Trophoblast cell (in vitro differentiated cells and primary cell): ENCODE results near the gene CCL22.
A peak's percentile ranks its signal among the peaks of the same experiment; 100 is the strongest.

Experiments used
- DNase-seq, 2 donors: peaks; one replicate each; pipeline ENCODE4 v3.0.0-alpha.2; 2016
- H2AFZ ChIP-seq: 2 replicates; pipeline ENCODE4 v1.6.1; 2013; ENCODE audit warnings: low read length, moderate library complexity, mild to moderate bottlenecking; ENCODE audit not compliant: insufficient read depth, poor library complexity
- H2AK5ac ChIP-seq: 2 replicates; pipeline ENCODE4 v1.6.1; 2013; ENCODE audit warnings: mild to moderate bottlenecking, low read length
- H2BK120ac ChIP-seq: 2 replicates; pipeline ENCODE4 v1.6.1; 2013; ENCODE audit warnings: low read length, mild to moderate bottlenecking, moderate library complexity; ENCODE audit not compliant: insufficient read depth, poor library complexity
- H2BK12ac ChIP-seq: 2 replicates; pipeline ENCODE4 v1.6.1; 2013; ENCODE audit warnings: mild to moderate bottlenecking, low read length, moderate library complexity
- H2BK5ac ChIP-seq: 2 replicates; pipeline ENCODE4 v1.6.1; 2013; ENCODE audit warnings: low read length, low read depth, moderate library complexity, mild to moderate bottlenecking; ENCODE audit not compliant: poor library complexity
- H3K14ac ChIP-seq: 2 replicates; pipeline ENCODE4 v1.6.1; 2013; ENCODE audit warnings: mild to moderate bottlenecking, low read length
- H3K18ac ChIP-seq: 2 replicates; pipeline ENCODE4 v1.6.1; 2013; ENCODE audit warnings: mild to moderate bottlenecking, low read length
- H3K23ac ChIP-seq: 2 replicates; pipeline ENCODE4 v1.6.1; 2013; ENCODE audit warnings: low read length
- H3K27ac ChIP-seq: 2 replicates; pipeline ENCODE4 v1.5.1; 2013; ENCODE audit warnings: low read depth, mild to moderate bottlenecking, inconsistent platforms, low read length, moderate library complexity
- H3K27me3 ChIP-seq: 2 replicates; pipeline ENCODE4 v1.6.1; 2013; ENCODE audit warnings: inconsistent platforms, mild to moderate bottlenecking, low read length, moderate library complexity; ENCODE audit not compliant: insufficient read depth
- H3K36me3 ChIP-seq, 2 experiments: 1 replicate in 1 of 2; 2 replicates in 1 of 2; pipeline ENCODE4 v1.6.1; 2013; ENCODE audit warnings: low read length in 2 of 2, mild to moderate bottlenecking in 2 of 2, moderate library complexity in 1 of 2; ENCODE audit not compliant: insufficient read depth in 2 of 2, control insufficient read depth in 1 of 2
- H3K4ac ChIP-seq: 2 replicates; pipeline ENCODE4 v1.6.1; 2013; ENCODE audit warnings: low read depth, mild to moderate bottlenecking, low read length, moderate library complexity
- H3K4me1 ChIP-seq, 2 experiments: 1 replicate in 1 of 2; 2 replicates in 1 of 2; pipeline ENCODE4 v1.6.1; 2013; ENCODE audit warnings: low read length in 2 of 2, mild to moderate bottlenecking in 2 of 2, moderate library complexity in 1 of 2; ENCODE audit not compliant: insufficient read depth in 2 of 2, control insufficient read depth in 1 of 2
- H3K4me2 ChIP-seq: 2 replicates; pipeline ENCODE4 v1.6.1; 2013; ENCODE audit warnings: inconsistent platforms, mild to moderate bottlenecking, low read length, moderate library complexity
- H3K4me3 ChIP-seq: 2 replicates; pipeline ENCODE4 v1.5.1; 2013; ENCODE audit warnings: mild to moderate bottlenecking, low read depth, low read length, inconsistent platforms
- H3K79me1 ChIP-seq: one replicate; pipeline ENCODE4 v1.6.1; 2013; ENCODE audit warnings: low read length
- H3K79me2 ChIP-seq: 2 replicates; pipeline ENCODE4 v1.6.1; 2013; ENCODE audit warnings: low read length, mild to moderate bottlenecking; ENCODE audit not compliant: control insufficient read depth, insufficient read depth, poor library complexity
- H3K9ac ChIP-seq: 2 replicates; pipeline ENCODE4 v1.6.1; 2013; ENCODE audit warnings: mild to moderate bottlenecking, low read length
- H3K9me3 ChIP-seq: 2 replicates; pipeline ENCODE4 v1.6.1; 2013; ENCODE audit warnings: low read depth, mild to moderate bottlenecking, control low read depth, inconsistent platforms, low read length; ENCODE audit not compliant: insufficient read depth
- H4K12ac ChIP-seq: 2 replicates; pipeline ENCODE4 v1.6.1; 2013; ENCODE audit warnings: low read depth, mild to moderate bottlenecking, low read length, moderate library complexity
- H4K8ac ChIP-seq: 2 replicates; pipeline ENCODE4 v1.6.1; 2013; ENCODE audit warnings: low read depth, mild to moderate bottlenecking, low read length, moderate library complexity
- H4K91ac ChIP-seq: one replicate; pipeline ENCODE4 v1.6.1; 2013; ENCODE audit warnings: low read depth, mild to moderate bottlenecking, low read length, moderate library complexity
- WGBS: extraction: QIAGEN DNeasy Blood & Tissue Kit; methylation state at CpG from one replicate; pipeline ENCODE4 v1.1.7; 2013; ENCODE audit warnings: missing lambda C conversion rate; ENCODE audit not compliant: insufficient read length, insufficient coverage; ENCODE audit errors: extremely low coverage; 5-methylcytosine and 5-hydroxymethylcytosine counted together

Gene CCL22

DNA sequence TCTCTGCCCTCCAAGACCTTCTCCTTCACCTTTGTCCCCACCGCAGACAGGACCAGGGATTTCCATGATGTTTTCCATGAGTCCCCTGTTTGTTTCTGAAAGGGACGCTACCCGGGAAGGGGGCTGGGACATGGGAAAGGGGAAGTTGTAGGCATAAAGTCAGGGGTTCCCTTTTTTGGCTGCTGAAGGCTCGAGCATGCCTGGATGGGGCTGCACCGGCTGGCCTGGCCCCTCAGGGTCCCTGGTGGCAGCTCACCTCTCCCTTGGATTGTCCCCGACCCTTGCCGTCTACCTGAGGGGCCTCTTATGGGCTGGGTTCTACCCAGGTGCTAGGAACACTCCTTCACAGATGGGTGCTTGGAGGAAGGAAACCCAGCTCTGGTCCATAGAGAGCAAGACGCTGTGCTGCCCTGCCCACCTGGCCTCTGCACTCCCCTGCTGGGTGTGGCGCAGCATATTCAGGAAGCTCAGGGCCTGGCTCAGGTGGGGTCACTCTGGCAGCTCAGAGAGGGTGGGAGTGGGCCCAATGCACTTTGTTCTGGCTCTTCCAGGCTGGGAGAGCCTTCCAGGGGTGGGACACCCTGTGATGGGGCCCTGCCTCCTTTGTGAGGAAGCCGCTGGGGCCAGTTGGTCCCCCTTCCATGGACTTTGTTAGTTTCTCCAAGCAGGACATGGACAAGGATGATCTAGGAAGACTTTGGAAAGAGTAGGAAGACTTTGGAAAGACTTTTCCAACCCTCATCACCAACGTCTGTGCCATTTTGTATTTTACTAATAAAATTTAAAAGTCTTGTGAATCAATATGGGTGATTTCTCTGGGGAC is 25.9 kb downstream of the CCL22 start:
- Histone ChIP-seq H4K12ac (peak overlapping the region; percentile 16), H3K23ac (no peak overlapping the region), H3K27me3 (no peaks in the 10 kb centered on the region), H3K79me2 (no peaks in the 10 kb centered on the region), H3K4ac (peak overlapping the region; percentile 67), H3K27ac (peak overlapping the region; percentile 61), H3K4me1 (peaks cover 22 to 24% of the 10 kb centered on the region in 2 experiments), H4K91ac (peak overlapping the region; percentile 58), H3K4me2 (peak overlapping the region; percentile 19), H4K8ac (no peak overlapping the region), H3K36me3 (no peaks in the 10 kb centered on the region), H3K9me3 (no peaks in the 10 kb centered on the region), H2BK12ac (peak overlapping the region; percentile 81), H2BK5ac (peak overlapping the region; percentile 22), H2AK5ac (peak overlapping the region; percentile 95), H3K9ac (no peak overlapping the region), H2AFZ (peak overlapping the region; percentile 44), H3K79me1 (peaks cover 21% of the 10 kb centered on the region), H3K14ac (peak overlapping the region; percentile 43), H3K18ac (peak overlapping the region; percentile 77), H2BK120ac (peak overlapping the region; percentile 74), H3K4me3 (no peak overlapping the region)
- WGBS, result no CpG with 5 or more reads among the region's 11 CpGs
- no peak for DNase-seq

DNA sequence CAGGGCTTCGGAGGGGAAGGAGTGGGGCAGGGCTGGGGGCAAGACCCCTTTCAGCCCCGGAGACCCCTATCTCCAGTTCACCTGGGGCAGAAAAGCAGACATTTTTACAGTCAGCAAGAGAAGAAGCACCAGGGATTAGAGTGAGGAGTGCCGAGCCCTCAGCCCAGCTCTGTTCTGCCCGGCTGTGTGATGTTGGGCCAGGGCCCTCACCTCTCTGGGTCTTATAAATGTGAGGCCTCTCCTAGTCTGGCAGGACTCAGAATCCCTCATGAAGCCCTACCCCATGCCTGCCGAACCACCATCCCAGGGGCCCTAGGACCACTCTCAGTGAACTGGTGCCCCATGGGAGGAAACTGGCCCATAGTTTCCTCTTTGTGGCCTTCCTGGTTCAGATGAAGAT is 26.5 kb downstream of the CCL22 start:
- no peak overlapping the region for H3K14ac ChIP-seq
- no peak overlapping the region for H3K18ac ChIP-seq
- H3K36me3 ChIP-seq, result no peaks in the 10 kb centered on the region
- DNase-seq, result no peak
- H3K4me1 ChIP-seq, result peaks cover 18% of the 10 kb centered on the region in 2 experiments
- no peak overlapping the region for H3K9ac ChIP-seq
- no CpG with 5 or more reads among the region's 5 CpGs for WGBS
- peak overlapping the region; percentile 42 for H2AK5ac ChIP-seq
- H2BK12ac ChIP-seq, result peak overlapping the region; percentile 63
- H4K8ac ChIP-seq, result no peak overlapping the region
- H2BK5ac ChIP-seq, result no peak overlapping the region
- no peak overlapping the region for H2BK120ac ChIP-seq
- no peak overlapping the region for H3K4me2 ChIP-seq
- H3K4ac ChIP-seq, result no peak overlapping the region
- H3K23ac ChIP-seq, result no peak overlapping the region
- H3K9me3 ChIP-seq, result no peaks in the 10 kb centered on the region
- H4K91ac ChIP-seq, result peak overlapping the region; percentile 26
- no peak overlapping the region for H3K27ac ChIP-seq
- H3K27me3 ChIP-seq, result no peaks in the 10 kb centered on the region
- H4K12ac ChIP-seq, result no peak overlapping the region
- H3K79me2 ChIP-seq, result no peaks in the 10 kb centered on the region
- H2AFZ ChIP-seq, result no peak overlapping the region
- peaks cover 18% of the 10 kb centered on the region for H3K79me1 ChIP-seq
- no peak overlapping the region for H3K4me3 ChIP-seq

DNA sequence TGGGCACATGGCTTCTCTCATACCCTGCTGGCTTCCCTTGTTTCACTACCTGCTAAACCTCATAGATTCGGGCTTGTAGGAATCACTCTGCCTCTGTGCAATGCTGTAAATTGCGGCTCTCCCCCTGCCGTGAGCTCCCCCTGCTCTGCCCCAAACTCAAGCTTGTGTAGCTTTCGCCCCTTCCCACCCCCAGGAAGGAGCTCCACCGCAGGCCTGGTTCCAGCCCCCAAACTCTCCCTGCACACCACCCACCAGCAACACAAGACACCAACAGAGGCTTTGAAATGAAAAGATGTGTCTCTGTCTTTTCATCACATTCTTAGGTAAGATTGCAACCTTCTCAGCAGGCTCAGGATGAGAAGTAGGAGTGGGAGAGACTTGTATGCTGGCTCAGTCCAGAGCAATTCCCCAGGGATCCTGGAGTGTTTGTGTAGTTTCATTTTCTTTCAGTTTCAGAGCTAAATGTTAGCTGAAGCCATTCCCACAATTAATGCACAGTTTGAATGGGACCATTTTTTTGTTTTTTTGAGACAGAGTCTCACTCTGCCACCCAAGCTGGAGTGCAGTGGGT is 27.9 kb downstream of the CCL22 start:
- H2AFZ ChIP-seq, result no peak overlapping the region
- no peak overlapping the region for H3K9ac ChIP-seq
- no peak overlapping the region for H3K14ac ChIP-seq
- no peaks in the 10 kb centered on the region for H3K36me3 ChIP-seq
- H3K27me3 ChIP-seq, result no peaks in the 10 kb centered on the region
- H4K8ac ChIP-seq, result no peak overlapping the region
- WGBS, result no CpG with 5 or more reads among the region's 5 CpGs
- DNase-seq, result no peak
- H3K27ac ChIP-seq, result no peak overlapping the region
- no peak overlapping the region for H4K12ac ChIP-seq
- H2BK5ac ChIP-seq, result no peak overlapping the region
- H2BK120ac ChIP-seq, result no peak overlapping the region
- H3K18ac ChIP-seq, result no peak overlapping the region
- no peak overlapping the region for H4K91ac ChIP-seq
- H2AK5ac ChIP-seq, result no peak overlapping the region
- no peaks in the 10 kb centered on the region for H3K9me3 ChIP-seq
- H3K23ac ChIP-seq, result no peak overlapping the region
- H3K4me2 ChIP-seq, result no peak overlapping the region
- H3K4ac ChIP-seq, result no peak overlapping the region
- no peaks in the 10 kb centered on the region for H3K79me2 ChIP-seq
- H2BK12ac ChIP-seq, result no peak overlapping the region
- H3K4me1 ChIP-seq, result peaks cover 14 to 18% of the 10 kb centered on the region in 2 experiments
- H3K79me1 ChIP-seq, result peaks cover 14% of the 10 kb centered on the region
- H3K4me3 ChIP-seq, result no peak overlapping the region

- no peak overlapping the region for H3K14ac ChIP-seq
- H3K4me1 ChIP-seq, result peaks cover 14 to 16% of the 10 kb centered on the region in 2 experiments
- no peak for DNase-seq
- H2AFZ ChIP-seq, result no peak overlapping the region
- no peak overlapping the region for H3K4ac ChIP-seq
- H3K4me2 ChIP-seq, result no peak overlapping the region
- no peak overlapping the region for H2AK5ac ChIP-seq
- H3K27me3 ChIP-seq, result no peaks in the 10 kb centered on the region
- H3K23ac ChIP-seq, result no peak overlapping the region
- peaks cover 6% of the 10 kb centered on the region for H3K79me1 ChIP-seq
- no peak overlapping the region for H2BK12ac ChIP-seq
- no peak overlapping the region for H3K27ac ChIP-seq
- H4K91ac ChIP-seq, result peak overlapping the region; percentile 47
- H4K12ac ChIP-seq, result no peak overlapping the region
- no peak overlapping the region for H2BK120ac ChIP-seq
- no peak overlapping the region for H3K18ac ChIP-seq
- H3K9ac ChIP-seq, result no peak overlapping the region
- H3K9me3 ChIP-seq, result no peaks in the 10 kb centered on the region
- WGBS, result no CpG with 5 or more reads among the region's 3 CpGs
- H3K79me2 ChIP-seq, result no peaks in the 10 kb centered on the region
- no peak overlapping the region for H4K8ac ChIP-seq
- H3K4me3 ChIP-seq, result no peak overlapping the region
- no peaks in the 10 kb centered on the region for H3K36me3 ChIP-seq
- H2BK5ac ChIP-seq, result no peak overlapping the region
Measured at GRCh38 chr16:57387598-57388354, 29.2 kb downstream of the CCL22 start.
